ENCODE measurements around the gene PCDH9. TPM values are rescaled to one million over a fixed set of nuclear protein-coding genes. Genes with fewer than 3 reads are reported as not detected.

PCDH9 gene
- total RNA-seq, 4 donors from 2014 or later = 2.8 to 22.4 (median 12.9) TPM

GRCh38 chr13:66992183-66992582, 238.0 kb downstream of the PCDH9 start:
- no peak for DNase-seq
- no peak overlapping the region for H3K27ac ChIP-seq
- peaks cover 0 to 4% of the 10 kb centered on the region in 2 donors for H3K4me1 ChIP-seq
- no peaks in the 10 kb centered on the region for H3K27me3 ChIP-seq
- H3K4me3 ChIP-seq (replicated peaks in 1 of 3) = no peak overlapping the region
- intact Hi-C loops (cut with DNase I) = no loop called here
- TF ChIP-seq POLR2A (IDR thresholded peaks at IDR 0.05) = no peak
- no peak for TF ChIP-seq CTCF (IDR thresholded peaks at IDR 0.05)
- WGBS, 2 donors = 80 to 83% methylated on average over 3 of the region's 3 CpGs
- H3K9me3 ChIP-seq = no peaks in the 10 kb centered on the region
- no peaks in the 10 kb centered on the region for H3K36me3 ChIP-seq

- Histone ChIP-seq H3K4me1 (no peaks in the 10 kb centered on the region), H3K4me3 (replicated peaks in 1 of 3) (no peak overlapping the region), H3K27me3 (no peaks in the 10 kb centered on the region), H3K9me3 (no peaks in the 10 kb centered on the region), H3K27ac (no peak overlapping the region), H3K36me3 (no peaks in the 10 kb centered on the region)
- no peak for TF ChIP-seq CTCF (IDR thresholded peaks at IDR 0.05)
- TF ChIP-seq POLR2A (IDR thresholded peaks at IDR 0.05) = no peak
- DNase-seq = no peak
- intact Hi-C loops (cut with DNase I) = no loop called here
Measured at GRCh38 chr13:66984241-66984640, 245.9 kb downstream of the PCDH9 start.

GRCh38 chr13:66981912-66982311, 248.2 kb downstream of the PCDH9 start:
- Histone ChIP-seq H3K27ac (no peak overlapping the region), H3K4me1 (no peaks in the 10 kb centered on the region), H3K27me3 (no peaks in the 10 kb centered on the region), H3K4me3 (replicated peaks in 1 of 3) (no peak overlapping the region), H3K9me3 (no peaks in the 10 kb centered on the region), H3K36me3 (no peaks in the 10 kb centered on the region)
- TF ChIP-seq POLR2A (IDR thresholded peaks at IDR 0.05) = no peak
- no peak for TF ChIP-seq CTCF (IDR thresholded peaks at IDR 0.05)
- DNase-seq = no peak
- intact Hi-C loops (cut with DNase I) = no loop called here
- 76 to 89% methylated on average over 7 of the region's 7 CpGs for WGBS, 2 donors

- intact Hi-C loops (cut with DNase I) = no loop called here
- no peak for TF ChIP-seq POLR2A (IDR thresholded peaks at IDR 0.05)
- no peak for TF ChIP-seq CTCF (IDR thresholded peaks at IDR 0.05)
- DNase-seq = no peak
- 90 to 98% methylated on average over 4 of the region's 4 CpGs for WGBS, 2 donors
- Histone ChIP-seq H3K4me1 (no peaks in the 10 kb centered on the region), H3K9me3 (no peaks in the 10 kb centered on the region), H3K36me3 (no peaks in the 10 kb centered on the region), H3K4me3 (replicated peaks in 1 of 3) (no peak overlapping the region), H3K27me3 (no peaks in the 10 kb centered on the region), H3K27ac (no peak overlapping the region)
Measured at GRCh38 chr13:66977161-66977560, 253.0 kb downstream of the PCDH9 start.

GRCh38 chr13:66974889-66975288, 255.2 kb downstream of the PCDH9 start:
- Histone ChIP-seq H3K4me3 (replicated peaks in 1 of 3) (no peak overlapping the region), H3K36me3 (no peaks in the 10 kb centered on the region), H3K9me3 (no peaks in the 10 kb centered on the region), H3K27me3 (no peaks in the 10 kb centered on the region), H3K4me1 (no peaks in the 10 kb centered on the region), H3K27ac (no peak overlapping the region)
- WGBS, 2 donors = 74 to 91% methylated on average over 1 of the region's 1 CpG
- intact Hi-C loops (cut with DNase I) = no loop called here
- DNase-seq = no peak
- TF ChIP-seq POLR2A (IDR thresholded peaks at IDR 0.05) (no peak), CTCF (IDR thresholded peaks at IDR 0.05) (no peak)

Data from thyroid gland (tissue), 4 donors.